C4-2B (cell line): ENCODE data around the gene FANCE.
A peak's percentile ranks its signal among the peaks of the same experiment; 100 is the strongest.
"Not testable (repeated sequence)": the region's sequence is repeated elsewhere in the genome, so short reads cannot be mapped to it uniquely, and the experiment has no call there.

ENCODE experiments used
- H3K27ac ChIP-seq: fragments of 450-650 bp; 2 replicates; pipeline ENCODE4 v1.5.1; 2017
- ZFX ChIP-seq: fragments of 450-650 bp; IDR thresholded peaks from 2 replicates; pipeline ENCODE4 v1.6.1; 2017
- TF ChIP-seq, protein P1 (sequence below): fragments of 450-650 bp; conservative IDR thresholded peaks from 2 replicates; pipeline ENCODE4 v1.5.1; 2017; ENCODE audit warnings: mild to moderate bottlenecking

The FANCE gene

DNA sequence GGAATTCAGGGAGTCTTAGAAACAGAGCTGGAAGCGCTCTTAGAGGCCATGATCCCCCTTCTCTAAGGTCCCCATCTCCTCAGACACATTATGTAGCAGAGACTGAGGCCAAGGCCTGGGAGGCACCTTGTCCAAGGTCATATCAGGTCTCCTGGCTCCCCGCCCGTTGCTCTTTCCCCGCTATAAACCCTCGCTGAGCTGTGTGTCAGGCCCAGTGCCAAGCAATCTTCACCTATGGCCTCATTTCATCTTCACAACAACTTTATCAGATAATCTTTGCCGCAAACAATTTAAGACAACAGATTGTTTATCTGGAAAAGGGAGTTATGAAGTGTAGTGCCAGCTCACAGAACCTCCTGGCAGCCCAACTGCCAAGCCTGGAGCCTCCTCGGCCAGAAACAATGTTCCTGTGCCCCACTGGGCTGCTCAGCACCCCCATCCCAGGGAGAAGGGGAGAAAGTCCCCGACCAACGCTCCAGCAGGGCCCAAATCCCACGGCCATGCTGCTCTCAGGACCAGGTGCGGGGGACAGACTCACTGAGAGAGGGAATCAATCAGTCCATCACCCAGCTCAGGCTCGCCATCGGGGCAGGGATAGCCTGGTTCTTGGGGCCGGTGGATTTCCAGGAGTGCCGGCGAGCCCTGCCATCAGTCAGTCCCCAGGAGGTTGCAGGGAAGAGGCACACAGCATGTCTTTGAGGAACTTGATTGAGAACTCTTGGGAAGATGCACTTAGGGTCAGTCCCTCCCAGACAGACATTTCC lies 16.9 kb upstream of the FANCE start:
- H3K27ac ChIP-seq, result peak overlapping the region; percentile 57
- TF ChIP-seq, protein P1, sequence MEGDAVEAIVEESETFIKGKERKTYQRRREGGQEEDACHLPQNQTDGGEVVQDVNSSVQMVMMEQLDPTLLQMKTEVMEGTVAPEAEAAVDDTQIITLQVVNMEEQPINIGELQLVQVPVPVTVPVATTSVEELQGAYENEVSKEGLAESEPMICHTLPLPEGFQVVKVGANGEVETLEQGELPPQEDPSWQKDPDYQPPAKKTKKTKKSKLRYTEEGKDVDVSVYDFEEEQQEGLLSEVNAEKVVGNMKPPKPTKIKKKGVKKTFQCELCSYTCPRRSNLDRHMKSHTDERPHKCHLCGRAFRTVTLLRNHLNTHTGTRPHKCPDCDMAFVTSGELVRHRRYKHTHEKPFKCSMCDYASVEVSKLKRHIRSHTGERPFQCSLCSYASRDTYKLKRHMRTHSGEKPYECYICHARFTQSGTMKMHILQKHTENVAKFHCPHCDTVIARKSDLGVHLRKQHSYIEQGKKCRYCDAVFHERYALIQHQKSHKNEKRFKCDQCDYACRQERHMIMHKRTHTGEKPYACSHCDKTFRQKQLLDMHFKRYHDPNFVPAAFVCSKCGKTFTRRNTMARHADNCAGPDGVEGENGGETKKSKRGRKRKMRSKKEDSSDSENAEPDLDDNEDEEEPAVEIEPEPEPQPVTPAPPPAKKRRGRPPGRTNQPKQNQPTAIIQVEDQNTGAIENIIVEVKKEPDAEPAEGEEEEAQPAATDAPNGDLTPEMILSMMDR, result no peak
- no peak for TF ChIP-seq ZFX

DNA sequence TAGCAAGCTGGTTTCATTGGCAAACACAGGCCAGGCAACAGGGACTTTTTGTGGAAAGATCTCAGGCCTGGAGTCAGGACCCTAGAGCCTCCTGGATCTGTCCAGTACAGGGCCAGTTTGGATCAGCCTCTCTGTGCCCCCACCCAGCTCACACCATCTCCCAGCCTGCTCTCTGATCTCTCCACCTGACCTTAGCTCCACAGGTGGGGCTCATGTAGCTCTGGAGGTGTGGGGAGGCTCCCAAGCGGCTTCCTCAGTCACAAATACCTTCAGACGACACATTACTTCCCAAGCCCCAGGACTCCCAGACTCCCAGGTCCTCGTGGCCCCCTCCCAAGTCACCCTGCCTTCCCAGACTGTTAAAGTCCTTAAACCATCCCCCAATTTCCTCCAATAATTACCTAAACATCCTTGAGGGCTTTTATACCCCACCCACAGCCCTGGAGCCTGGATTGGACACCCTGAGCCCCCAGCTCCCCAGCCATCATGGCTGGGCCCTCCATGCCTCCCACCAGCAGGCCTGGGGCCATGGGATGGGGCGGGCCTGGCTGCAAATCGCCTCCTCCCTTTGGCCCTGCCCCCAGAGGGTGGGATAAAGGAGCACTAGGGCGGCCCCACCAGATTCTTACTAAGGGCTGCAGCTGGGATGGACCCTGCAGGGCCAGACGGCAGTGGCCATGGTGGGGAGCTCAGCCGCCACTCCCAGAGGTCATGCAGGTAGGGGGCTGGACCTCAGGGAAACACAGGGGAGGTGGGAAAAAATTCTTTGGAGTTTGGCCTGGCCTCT lies 15.9 kb upstream of the FANCE start:
- H3K27ac ChIP-seq, result peak overlapping the region; percentile 57
- no peak for TF ChIP-seq ZFX
- TF ChIP-seq, protein P1, result no peak

DNA sequence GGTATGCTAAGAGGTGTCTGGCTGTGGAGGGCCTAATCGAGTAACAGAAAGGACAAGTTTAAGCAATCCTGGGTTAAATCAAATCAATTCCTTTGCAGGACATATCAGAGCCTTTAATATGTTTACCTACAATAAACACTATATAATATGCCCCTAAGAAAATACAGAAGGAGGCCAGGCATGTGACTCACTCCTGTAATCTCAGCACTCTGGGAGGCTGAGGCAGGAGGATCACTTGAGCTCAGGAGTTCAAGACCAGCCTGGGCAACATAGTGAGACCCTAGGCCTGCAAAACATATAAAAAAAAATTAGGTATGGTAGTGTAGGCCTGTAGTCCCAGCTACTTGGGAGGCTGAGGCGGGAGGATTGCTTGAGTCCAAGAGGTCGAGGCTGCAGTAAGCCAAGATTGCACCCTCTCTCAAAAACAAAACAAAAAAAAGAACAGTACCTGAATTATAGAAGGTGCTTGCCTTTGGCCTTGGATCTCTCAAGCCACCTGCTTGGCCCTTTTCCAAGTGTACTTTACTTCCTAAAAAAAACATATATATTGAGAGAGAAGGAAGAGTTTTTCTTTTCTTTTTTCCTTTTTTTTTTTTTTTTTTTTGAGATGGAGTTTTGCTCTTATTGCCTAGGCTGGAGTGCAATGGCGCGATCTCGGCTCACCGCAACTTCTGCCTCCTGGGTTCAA lies 13.6 kb upstream of the FANCE start:
- H3K27ac ChIP-seq, result not testable (repeated sequence)

DNA sequence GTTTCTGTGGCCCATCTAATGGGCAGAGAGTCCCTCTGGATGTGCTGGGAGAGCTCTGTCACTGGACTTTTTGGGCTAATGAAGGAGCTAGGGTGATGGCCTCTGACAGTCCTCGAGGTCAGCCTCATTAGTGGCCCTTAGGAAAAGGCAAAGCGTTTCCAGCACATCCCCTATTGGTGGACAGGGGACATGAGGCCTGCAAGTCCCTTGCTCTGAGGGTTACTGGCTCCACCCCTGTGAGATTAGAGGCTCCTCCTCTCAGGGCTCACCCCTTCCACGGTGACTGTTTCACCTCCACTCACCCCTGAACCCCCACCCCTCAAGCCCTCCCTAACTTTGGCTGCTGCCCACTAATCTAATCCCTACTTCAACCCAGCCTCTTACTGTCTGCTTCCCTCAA lies 12.8 kb upstream of the FANCE start:
- TF ChIP-seq, protein P1, result no peak
- TF ChIP-seq ZFX, result no peak
- no peak overlapping the region for H3K27ac ChIP-seq

DNA sequence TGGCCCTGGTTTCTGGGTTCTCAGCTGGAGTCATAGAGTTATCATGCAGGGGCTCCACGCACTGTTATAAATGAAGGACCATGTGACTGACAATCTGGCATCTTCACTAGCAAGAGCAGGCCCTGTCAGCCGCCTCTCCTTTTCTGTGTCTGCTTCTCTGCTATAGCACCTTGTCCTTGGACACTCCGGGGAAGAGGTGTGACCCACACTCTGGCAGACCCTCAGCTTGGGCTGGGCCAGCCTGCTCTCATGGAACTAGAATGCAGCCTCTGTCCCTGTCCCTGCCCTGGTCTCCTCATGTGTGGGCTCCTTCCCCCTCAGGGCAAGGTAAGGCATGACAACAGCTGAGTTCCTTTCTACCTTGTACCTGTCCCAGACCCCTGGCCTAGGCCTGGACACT lies 10.9 kb upstream of the FANCE start:
- no peak for TF ChIP-seq ZFX
- TF ChIP-seq, protein P1, result no peak
- H3K27ac ChIP-seq, result no peak overlapping the region

DNA sequence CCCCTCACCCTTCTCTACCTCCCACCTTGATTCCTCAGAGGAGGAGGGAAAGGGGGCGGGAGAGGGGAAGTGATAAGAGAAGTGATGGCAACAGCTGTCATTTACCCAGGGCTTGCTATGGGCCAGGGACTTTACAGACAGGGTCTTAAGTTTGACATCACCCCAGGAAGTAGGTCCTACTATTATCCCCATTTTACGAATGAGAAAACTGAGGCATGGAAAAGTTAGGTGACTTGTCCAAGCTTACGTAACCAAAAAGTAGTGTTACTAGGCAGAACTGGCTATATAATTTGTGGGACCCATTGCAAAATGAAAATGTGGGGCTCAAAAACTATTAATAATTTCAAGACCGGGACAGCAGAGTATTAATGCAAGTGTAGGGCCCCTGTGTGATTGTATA lies 10.5 kb upstream of the FANCE start:
- H3K27ac ChIP-seq, result no peak overlapping the region
- TF ChIP-seq, protein P1, result no peak
- TF ChIP-seq ZFX, result no peak

DNA sequence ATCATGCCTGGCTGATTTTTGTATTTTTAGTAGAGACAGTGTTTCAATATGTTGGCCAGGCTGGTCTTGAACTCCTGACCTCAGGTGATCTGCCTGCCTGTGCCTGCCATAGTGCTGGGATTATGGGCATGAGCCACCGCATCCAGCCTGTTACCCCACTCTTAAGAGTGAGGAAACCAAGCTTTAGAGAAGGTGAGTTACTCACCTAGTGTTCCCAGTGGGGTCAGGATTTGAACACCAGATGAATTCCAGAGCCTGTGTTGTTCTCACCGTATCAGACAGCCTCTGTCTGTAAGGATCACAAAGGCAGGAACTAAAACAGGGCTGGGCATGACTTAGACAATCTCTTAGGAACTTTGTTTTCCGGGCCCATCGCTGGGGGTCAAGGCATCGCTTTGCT lies 9.4 kb upstream of the FANCE start:
- TF ChIP-seq, protein P1, result no peak
- no peak for TF ChIP-seq ZFX
- no peak overlapping the region for H3K27ac ChIP-seq
